PC-9 (cell line): Measurements from ENCODE around the gene RALGPS1.

Source experiments
- EZH2 ChIP-seq: fragments of 200-600 bp; sonication (generic); IDR thresholded peaks from 2 replicates; pipeline ENCODE4 v1.8.0; 2017; ENCODE audit warnings: antibody characterized with exemption, low read depth
- TF ChIP-seq, protein P1 (sequence below): fragments of 200-600 bp; sonication (generic); conservative IDR thresholded peaks from 2 replicates; pipeline ENCODE4 v1.6.1; 2017; ENCODE audit warnings: mixed run types, antibody characterized with exemption, mild to moderate bottlenecking, moderate library complexity

DNA sequence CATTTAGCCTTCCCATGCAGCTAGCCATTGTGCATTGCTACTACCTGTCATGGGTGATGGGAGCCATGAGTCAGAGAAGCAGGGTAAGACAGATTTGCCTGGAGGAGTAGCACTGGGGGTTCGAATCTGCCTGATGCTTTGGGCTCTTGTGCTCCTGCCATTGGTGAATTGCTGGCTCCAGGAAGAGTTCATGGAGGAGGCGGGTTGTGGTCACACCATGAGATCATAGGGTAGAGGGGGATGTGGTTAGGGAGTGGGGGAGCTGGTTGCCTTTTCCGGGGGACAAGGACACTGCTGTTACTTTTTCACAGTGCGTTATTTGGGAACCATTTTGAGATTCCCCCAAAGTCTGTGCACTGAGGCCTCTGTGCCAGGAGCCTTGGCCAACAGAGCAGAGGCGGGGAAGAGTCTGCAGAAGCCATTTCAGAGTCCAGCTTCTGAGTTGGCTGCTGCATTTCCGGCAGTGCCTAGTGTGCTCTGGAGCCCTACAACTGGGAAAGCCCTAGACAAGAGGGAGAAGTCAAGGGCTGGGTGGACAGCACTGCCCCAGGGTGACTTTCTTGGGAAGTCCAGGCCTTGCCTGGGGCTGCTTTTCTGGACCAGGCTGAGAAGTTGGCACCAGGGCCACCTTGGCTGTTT, 201.6 kb downstream of the RALGPS1 start:
- TF ChIP-seq EZH2 = no peak
- TF ChIP-seq, protein P1, sequence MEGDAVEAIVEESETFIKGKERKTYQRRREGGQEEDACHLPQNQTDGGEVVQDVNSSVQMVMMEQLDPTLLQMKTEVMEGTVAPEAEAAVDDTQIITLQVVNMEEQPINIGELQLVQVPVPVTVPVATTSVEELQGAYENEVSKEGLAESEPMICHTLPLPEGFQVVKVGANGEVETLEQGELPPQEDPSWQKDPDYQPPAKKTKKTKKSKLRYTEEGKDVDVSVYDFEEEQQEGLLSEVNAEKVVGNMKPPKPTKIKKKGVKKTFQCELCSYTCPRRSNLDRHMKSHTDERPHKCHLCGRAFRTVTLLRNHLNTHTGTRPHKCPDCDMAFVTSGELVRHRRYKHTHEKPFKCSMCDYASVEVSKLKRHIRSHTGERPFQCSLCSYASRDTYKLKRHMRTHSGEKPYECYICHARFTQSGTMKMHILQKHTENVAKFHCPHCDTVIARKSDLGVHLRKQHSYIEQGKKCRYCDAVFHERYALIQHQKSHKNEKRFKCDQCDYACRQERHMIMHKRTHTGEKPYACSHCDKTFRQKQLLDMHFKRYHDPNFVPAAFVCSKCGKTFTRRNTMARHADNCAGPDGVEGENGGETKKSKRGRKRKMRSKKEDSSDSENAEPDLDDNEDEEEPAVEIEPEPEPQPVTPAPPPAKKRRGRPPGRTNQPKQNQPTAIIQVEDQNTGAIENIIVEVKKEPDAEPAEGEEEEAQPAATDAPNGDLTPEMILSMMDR = no peak
